ENCODE measurements around the gene RPS6KA4. TPM values are rescaled to one million over a fixed set of nuclear protein-coding genes. Genes with fewer than 3 reads are reported as not detected.

Gene RPS6KA4
- 3.2 TPM for total RNA-seq (ENCODE audit: unreplicated experiment)
- long read RNA-seq, result 0 reads

GRCh38 chr11:64358907-64359711 is at the start of gene RPS6KA4:
Gene RPS6KA4 (plus strand): TSS chr11:64359162. CDS start chr11:64359236, 74 bp downstream.
- H3K4me3 Mint-ChIP-seq (ENCODE audit: unreplicated experiment), result peak within 1 kb of the TSS; percentile 81
- H3K27me3 Mint-ChIP-seq (ENCODE audit: unreplicated experiment), result peaks cover 11% of the 10 kb centered on the region
- DNase-seq, result no peak
- TF ChIP-seq CTCF (IDR thresholded peaks at IDR 0.05; ENCODE audit: partially characterized antibody, unreplicated experiment), result no peak
- H3K4me1 Mint-ChIP-seq (ENCODE audit: low read depth, unreplicated experiment), result peaks cover 6% of the 10 kb centered on the region
- no peak within 1 kb of the TSS for H3K27ac Mint-ChIP-seq (ENCODE audit: unreplicated experiment)
- peaks cover 2% of the 10 kb centered on the region for H3K9me3 Mint-ChIP-seq (ENCODE audit: unreplicated experiment)
- H3K36me3 Mint-ChIP-seq (ENCODE audit: unreplicated experiment), result no peaks in the 10 kb centered on the region

GRCh38 chr11:64312947-64313346 is 46.0 kb upstream of the RPS6KA4 start:
- peak overlapping the region; percentile 54 for H3K27ac Mint-ChIP-seq (ENCODE audit: unreplicated experiment)
- H3K9me3 Mint-ChIP-seq (ENCODE audit: unreplicated experiment), result peaks cover 5% of the 10 kb centered on the region
- no peak for TF ChIP-seq CTCF (IDR thresholded peaks at IDR 0.05; ENCODE audit: partially characterized antibody, unreplicated experiment)
- H3K36me3 Mint-ChIP-seq (ENCODE audit: unreplicated experiment), result no peaks in the 10 kb centered on the region
- peak overlapping the region; percentile 44 for H3K4me3 Mint-ChIP-seq (ENCODE audit: unreplicated experiment)
- peaks cover 12% of the 10 kb centered on the region for H3K27me3 Mint-ChIP-seq (ENCODE audit: unreplicated experiment)
- peaks cover 18% of the 10 kb centered on the region for H3K4me1 Mint-ChIP-seq (ENCODE audit: low read depth, unreplicated experiment)
- no peak for DNase-seq

GRCh38 chr11:64313491-64314145 is 45.3 kb upstream of the RPS6KA4 start:
- Mint-ChIP-seq H3K27ac (ENCODE audit: unreplicated experiment) (peak overlapping the region; percentile 54), H3K4me1 (ENCODE audit: low read depth, unreplicated experiment) (peaks cover 18% of the 10 kb centered on the region), H3K4me3 (ENCODE audit: unreplicated experiment) (peak overlapping the region; percentile 44), H3K9me3 (ENCODE audit: unreplicated experiment) (peaks cover 5% of the 10 kb centered on the region), H3K36me3 (ENCODE audit: unreplicated experiment) (no peaks in the 10 kb centered on the region), H3K27me3 (ENCODE audit: unreplicated experiment) (peaks cover 12% of the 10 kb centered on the region)
- no peak for DNase-seq
- TF ChIP-seq CTCF (IDR thresholded peaks at IDR 0.05; ENCODE audit: partially characterized antibody, unreplicated experiment), result no peak

- H3K4me3 Mint-ChIP-seq (ENCODE audit: unreplicated experiment), result no peak overlapping the region
- peak; percentile 28 for TF ChIP-seq CTCF (IDR thresholded peaks at IDR 0.05; ENCODE audit: partially characterized antibody, unreplicated experiment)
- peaks cover 16% of the 10 kb centered on the region for H3K27me3 Mint-ChIP-seq (ENCODE audit: unreplicated experiment)
- H3K4me1 Mint-ChIP-seq (ENCODE audit: low read depth, unreplicated experiment), result peaks cover 21% of the 10 kb centered on the region
- peak overlapping the region; percentile 76 for H3K27ac Mint-ChIP-seq (ENCODE audit: unreplicated experiment)
- no peaks in the 10 kb centered on the region for H3K36me3 Mint-ChIP-seq (ENCODE audit: unreplicated experiment)
- DNase-seq, result no peak
- peaks cover 9% of the 10 kb centered on the region for H3K9me3 Mint-ChIP-seq (ENCODE audit: unreplicated experiment)
Measured at GRCh38 chr11:64314146-64314804, 44.7 kb upstream of the RPS6KA4 start.

Measured in glutamatergic neuron (in vitro differentiated cells).